Retinal pigment epithelial cell (primary cell): Measurements from ENCODE around the gene RAB3GAP1.
"Not testable (repeated sequence)": the region's sequence is repeated elsewhere in the genome, so short reads cannot be mapped to it uniquely, and the experiment has no call there.

Source experiments
- DNase-seq: peaks from one replicate; pipeline ENCODE4 v3.0.0-alpha.2; 2010; ENCODE audit warnings: low read depth
- H3K4me3 ChIP-seq: 2 replicates; pipeline ENCODE4 v1.5.1; 2011; ENCODE audit warnings: mild to moderate bottlenecking, low read length, control low read depth, moderate library complexity
- TF ChIP-seq, protein P1 (sequence below): conservative IDR thresholded peaks from 2 replicates; pipeline ENCODE4 v1.5.1; 2011; ENCODE audit warnings: low read depth, low read length, control low read depth, inconsistent platforms

Gene RAB3GAP1

DNA sequence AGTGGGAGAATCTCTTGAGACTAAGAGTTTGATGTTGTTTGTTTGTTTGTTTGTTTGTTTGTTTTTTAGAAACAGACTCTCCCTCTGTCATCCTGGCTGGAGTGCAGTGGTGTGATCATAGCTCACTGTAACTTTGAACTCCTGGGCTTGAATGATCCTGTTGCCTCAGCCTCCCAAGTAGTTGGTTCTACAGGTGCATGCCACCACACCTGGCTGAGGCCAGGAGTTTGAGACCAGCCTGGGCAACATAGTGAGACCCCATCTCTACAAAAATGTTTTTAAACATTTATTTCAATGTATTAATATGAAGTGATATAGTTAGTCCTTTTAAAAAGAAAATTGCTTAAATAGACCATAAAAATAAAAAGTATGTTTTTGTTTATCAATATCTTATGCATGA is 40.5 kb upstream of the RAB3GAP1 start:
- TF ChIP-seq, protein P1, sequence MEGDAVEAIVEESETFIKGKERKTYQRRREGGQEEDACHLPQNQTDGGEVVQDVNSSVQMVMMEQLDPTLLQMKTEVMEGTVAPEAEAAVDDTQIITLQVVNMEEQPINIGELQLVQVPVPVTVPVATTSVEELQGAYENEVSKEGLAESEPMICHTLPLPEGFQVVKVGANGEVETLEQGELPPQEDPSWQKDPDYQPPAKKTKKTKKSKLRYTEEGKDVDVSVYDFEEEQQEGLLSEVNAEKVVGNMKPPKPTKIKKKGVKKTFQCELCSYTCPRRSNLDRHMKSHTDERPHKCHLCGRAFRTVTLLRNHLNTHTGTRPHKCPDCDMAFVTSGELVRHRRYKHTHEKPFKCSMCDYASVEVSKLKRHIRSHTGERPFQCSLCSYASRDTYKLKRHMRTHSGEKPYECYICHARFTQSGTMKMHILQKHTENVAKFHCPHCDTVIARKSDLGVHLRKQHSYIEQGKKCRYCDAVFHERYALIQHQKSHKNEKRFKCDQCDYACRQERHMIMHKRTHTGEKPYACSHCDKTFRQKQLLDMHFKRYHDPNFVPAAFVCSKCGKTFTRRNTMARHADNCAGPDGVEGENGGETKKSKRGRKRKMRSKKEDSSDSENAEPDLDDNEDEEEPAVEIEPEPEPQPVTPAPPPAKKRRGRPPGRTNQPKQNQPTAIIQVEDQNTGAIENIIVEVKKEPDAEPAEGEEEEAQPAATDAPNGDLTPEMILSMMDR: no peak
- no peak overlapping the region for H3K4me3 ChIP-seq
- no peak for DNase-seq

- no peak overlapping the region for H3K4me3 ChIP-seq
- TF ChIP-seq, protein P1: no peak
- no peak for DNase-seq
Measured at GRCh38 chr2:135021618-135022017, 30.5 kb upstream of the RAB3GAP1 start.

DNA sequence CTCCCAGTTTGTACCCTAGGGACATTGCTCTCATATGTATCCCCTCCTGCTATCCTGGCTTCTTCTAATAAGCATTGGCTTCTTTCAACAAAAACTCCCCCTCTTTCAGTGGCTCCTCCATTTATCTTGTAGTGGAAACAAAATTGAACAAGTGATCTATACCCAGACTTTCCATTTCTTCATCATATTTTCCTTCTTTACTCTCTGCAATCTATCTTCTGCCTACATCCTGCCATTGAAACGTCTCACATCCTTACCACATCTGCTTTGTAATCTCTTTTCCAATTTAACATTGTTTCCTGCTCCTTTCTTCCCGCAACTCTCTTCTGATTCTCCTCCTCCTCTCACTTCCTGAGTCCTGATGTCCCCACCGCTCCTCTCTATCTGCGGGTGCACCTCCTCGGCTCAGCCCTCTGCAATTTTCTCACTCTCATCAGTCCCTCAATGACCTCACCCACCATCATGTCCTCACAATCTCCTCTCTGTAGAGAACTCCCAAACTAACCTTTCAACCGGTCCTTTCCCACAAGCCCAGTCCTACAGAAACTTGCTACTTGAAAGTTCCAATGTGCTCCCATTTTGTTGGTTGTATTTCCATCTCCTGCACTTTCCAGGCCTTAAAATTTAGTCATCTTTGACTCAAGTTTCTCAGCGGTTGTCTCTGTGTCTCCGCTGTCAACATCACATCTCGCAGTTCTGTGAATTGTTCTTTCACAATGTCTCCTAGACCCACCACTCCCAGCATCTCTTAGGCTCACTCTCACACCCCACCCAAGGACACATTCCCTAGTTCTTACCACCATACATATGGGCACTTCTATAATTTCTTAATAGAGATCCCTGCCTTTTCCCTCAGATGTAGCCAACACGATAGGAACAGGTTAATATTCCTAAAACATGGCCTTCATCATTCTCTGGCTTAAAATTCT is 28.9 kb upstream of the RAB3GAP1 start:
- TF ChIP-seq, protein P1: no peak
- no peak overlapping the region for H3K4me3 ChIP-seq

DNA sequence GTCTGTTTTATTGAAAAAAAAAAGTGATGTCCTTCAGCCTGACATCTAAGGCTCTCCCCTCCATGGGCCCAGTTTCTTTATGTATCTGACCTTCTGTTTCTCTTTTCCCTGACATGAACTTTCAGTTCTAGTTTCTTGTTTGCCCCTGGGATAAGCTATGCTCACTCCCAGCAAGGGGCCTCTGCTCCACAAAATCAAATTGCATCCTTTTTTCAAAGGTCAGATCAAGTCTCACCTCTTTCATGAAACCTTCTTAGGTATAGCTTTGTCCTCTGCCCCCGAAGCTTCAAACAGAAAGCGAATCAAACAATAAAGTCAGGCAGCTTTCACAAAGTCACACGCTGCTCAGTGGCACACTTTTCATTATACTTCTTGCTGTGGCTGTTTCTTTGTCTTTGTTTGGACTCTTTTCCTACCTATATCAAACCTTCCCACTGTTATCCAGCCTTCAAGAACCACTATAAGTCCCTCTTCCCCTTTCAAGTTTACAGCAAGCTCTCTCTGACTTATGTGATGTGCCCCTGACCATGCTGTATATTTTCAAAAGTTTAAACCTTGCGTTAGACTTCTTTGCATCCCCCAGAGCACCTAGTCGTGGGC is 28.1 kb upstream of the RAB3GAP1 start:
- DNase-seq: no peak
- H3K4me3 ChIP-seq: no peak overlapping the region
- TF ChIP-seq, protein P1: no peak

More for the DNA sequence above, 28.9 kb upstream of the RAB3GAP1 start:
- DNase-seq: no peak

DNA sequence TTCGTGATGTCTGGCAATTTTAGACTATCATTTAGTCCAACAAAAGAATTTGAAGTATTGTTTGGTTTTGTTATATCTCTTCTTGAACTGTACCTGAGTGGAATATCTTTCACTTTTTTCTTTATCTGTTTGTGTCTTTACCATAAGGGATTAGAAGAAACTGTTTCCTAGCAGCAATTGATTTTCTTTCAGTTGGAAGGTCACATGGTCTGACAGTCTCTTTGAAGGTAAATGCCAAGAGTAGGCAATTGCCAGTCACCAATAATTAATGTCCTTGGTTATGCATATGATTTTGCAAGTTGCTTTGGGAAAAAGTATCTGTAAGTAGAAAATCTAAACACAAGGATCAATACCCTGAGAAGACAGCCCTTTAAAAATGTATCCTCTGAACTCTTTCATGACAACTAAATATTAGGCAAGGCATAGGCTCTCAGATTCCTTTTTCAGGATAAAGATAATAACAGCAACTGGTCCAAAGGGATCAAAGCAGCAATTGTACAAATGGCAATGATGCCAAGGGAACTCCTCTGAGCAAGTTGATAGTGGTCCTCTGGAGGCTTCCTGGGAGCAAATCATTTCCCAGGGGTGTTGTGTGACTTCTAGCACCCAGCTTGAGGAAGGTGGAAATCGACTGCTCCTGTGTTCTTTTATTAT is 22.5 kb upstream of the RAB3GAP1 start:
- no peak for DNase-seq
- TF ChIP-seq, protein P1: no peak
- H3K4me3 ChIP-seq: no peak overlapping the region

GRCh38 chr2:135030826-135031225 is 21.3 kb upstream of the RAB3GAP1 start:
- TF ChIP-seq, protein P1: no peak
- no peak overlapping the region for H3K4me3 ChIP-seq
- no peak for DNase-seq

DNA sequence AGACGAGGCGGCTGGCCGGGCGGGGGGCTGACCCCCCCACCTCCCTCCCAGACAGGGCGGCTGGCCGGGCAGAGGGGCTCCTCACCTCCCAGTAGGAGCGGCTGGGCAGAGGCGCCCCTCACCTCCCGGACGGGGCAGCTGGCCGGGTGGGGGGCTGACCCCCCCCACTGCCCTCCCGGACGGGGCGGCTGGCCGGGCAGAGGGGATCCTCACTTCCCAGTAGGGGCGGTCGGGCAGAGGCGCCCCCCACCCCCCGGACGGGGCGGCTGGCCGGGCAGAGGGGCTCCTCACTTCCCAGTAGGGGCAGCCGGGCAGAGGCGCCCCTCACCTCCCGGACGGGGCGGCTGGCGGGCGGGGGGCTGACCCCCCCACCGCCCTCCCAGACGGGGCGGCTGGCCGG is 18.9 kb upstream of the RAB3GAP1 start:
- DNase-seq: not testable (repeated sequence)

More for the DNA sequence above, 18.9 kb upstream of the RAB3GAP1 start:
- H3K4me3 ChIP-seq: not testable (repeated sequence)
